Caco-2 (cell line): ENCODE results near the gene CAMK1D. TPM values are rescaled to one million over a fixed set of nuclear protein-coding genes. Genes with fewer than 3 reads are reported as not detected.
"Not testable (repeated sequence)": the region's sequence is repeated elsewhere in the genome, so short reads cannot be mapped to it uniquely, and the experiment has no call there.

Source experiments
- BruUV-seq: library from RNA; stranded (reverse); fragments of 400-500 nt; replicated peaks from 2 replicates; lab custom pipeline; 2021; lab: Mats Ljungman, UMichigan
- CTCF ChIA-PET: fragments of 300-600 bp; sonication (Branson Sonifier 250); formaldehyde crosslinking; loops from one replicate; lab custom pipeline; 2022; ENCODE audit warnings: antibody characterized with exemption; lab: Charles Lee
- POLR2A ChIA-PET: fragments of 300-600 bp; sonication (Branson Sonifier 250); formaldehyde crosslinking; loops from one replicate; lab custom pipeline; 2022; ENCODE audit warnings: antibody characterized with exemption; lab: Charles Lee
- DNase-seq, 2 experiments: peaks; one replicate each; pipeline versions ENCODE4 v3.0.0 to v3.0.0-alpha.2; 2020 to 2022
- H3K27me3 ChIP-seq: replicated peaks from 2 replicates; pipeline ENCODE4 v1.6.0; 2011; ENCODE audit warnings: low read length; ENCODE audit not compliant: control insufficient read depth, insufficient read depth
- H3K36me3 ChIP-seq: 2 replicates; pipeline ENCODE4 v1.5.1; 2011; ENCODE audit warnings: low read length; ENCODE audit not compliant: control insufficient read depth, insufficient read depth
- H3K4me1 ChIP-seq: fragments of 250-450 bp; sonication (Bioruptor Pico); 2 replicates; pipeline ENCODE4 v1.5.1; 2020; ENCODE audit warnings: mild to moderate bottlenecking
- H3K4me3 ChIP-seq: 2 replicates; pipeline ENCODE4 v1.5.1; 2011; ENCODE audit warnings: low read depth, mild to moderate bottlenecking, control low read depth, low read length
- H3K9me3 ChIP-seq: fragments of 250-450 bp; sonication (Bioruptor Pico); 2 replicates; pipeline ENCODE4 v1.5.1; 2020; ENCODE audit warnings: mild to moderate bottlenecking, moderate library complexity
- H3K27ac Mint-ChIP-seq: one replicate; pipeline ENCODE4 v1.8.0; 2022; ENCODE audit warnings: mixed read lengths; ENCODE audit not compliant: unreplicated experiment
- H3K27me3 Mint-ChIP-seq: one replicate; pipeline ENCODE4 v1.8.0; 2022; ENCODE audit warnings: mixed read lengths; ENCODE audit not compliant: insufficient read depth, unreplicated experiment
- H3K36me3 Mint-ChIP-seq: one replicate; pipeline ENCODE4 v1.8.0; 2022; ENCODE audit warnings: mild to moderate bottlenecking, mixed read lengths; ENCODE audit not compliant: insufficient read depth, unreplicated experiment
- H3K4me1 Mint-ChIP-seq: one replicate; pipeline ENCODE4 v1.8.0; 2022; ENCODE audit warnings: low read depth, mixed read lengths; ENCODE audit not compliant: unreplicated experiment
- H3K4me3 Mint-ChIP-seq: one replicate; pipeline ENCODE4 v1.8.0; 2022; ENCODE audit warnings: mild to moderate bottlenecking, moderate library complexity, mixed read lengths; ENCODE audit not compliant: unreplicated experiment
- H3K9me3 Mint-ChIP-seq: one replicate; pipeline ENCODE4 v1.8.0; 2022; ENCODE audit warnings: mixed read lengths; ENCODE audit not compliant: unreplicated experiment
- intact Hi-C: fragments of 100-400 bp; cut with micrococcal nuclease; formaldehyde crosslinking; loops from one replicate; pipeline ENCODE4 v1.10.0; 2022; ENCODE audit not compliant: unreplicated experiment
- total RNA-seq: library from RNA; stranded (reverse); gene quantifications from 2 replicates; pipeline ENCODE4 v1.2.3, GENCODE V29; 2022
- TF ChIP-seq, protein P1 (sequence below), 2 experiments: fragments of 200-600 bp in 1 of 2; IDR thresholded peaks; 1 replicate in 1 of 2; 2 replicates in 1 of 2; pipeline versions ENCODE4 v1.5.1 to v1.8.0; 2011 to 2022; ENCODE audit warnings: antibody characterized with exemption in 1 of 2, control low read depth in 1 of 2, inconsistent platforms in 1 of 2, low read depth in 1 of 2, low read length in 1 of 2, mild to moderate bottlenecking in 1 of 2, moderate library complexity in 1 of 2; ENCODE audit not compliant: insufficient read depth in 1 of 2, severe bottlenecking in 1 of 2, unreplicated experiment in 1 of 2

The CAMK1D gene
- total RNA-seq, 1 experiment from 2014 or later = 10.9 TPM

DNA sequence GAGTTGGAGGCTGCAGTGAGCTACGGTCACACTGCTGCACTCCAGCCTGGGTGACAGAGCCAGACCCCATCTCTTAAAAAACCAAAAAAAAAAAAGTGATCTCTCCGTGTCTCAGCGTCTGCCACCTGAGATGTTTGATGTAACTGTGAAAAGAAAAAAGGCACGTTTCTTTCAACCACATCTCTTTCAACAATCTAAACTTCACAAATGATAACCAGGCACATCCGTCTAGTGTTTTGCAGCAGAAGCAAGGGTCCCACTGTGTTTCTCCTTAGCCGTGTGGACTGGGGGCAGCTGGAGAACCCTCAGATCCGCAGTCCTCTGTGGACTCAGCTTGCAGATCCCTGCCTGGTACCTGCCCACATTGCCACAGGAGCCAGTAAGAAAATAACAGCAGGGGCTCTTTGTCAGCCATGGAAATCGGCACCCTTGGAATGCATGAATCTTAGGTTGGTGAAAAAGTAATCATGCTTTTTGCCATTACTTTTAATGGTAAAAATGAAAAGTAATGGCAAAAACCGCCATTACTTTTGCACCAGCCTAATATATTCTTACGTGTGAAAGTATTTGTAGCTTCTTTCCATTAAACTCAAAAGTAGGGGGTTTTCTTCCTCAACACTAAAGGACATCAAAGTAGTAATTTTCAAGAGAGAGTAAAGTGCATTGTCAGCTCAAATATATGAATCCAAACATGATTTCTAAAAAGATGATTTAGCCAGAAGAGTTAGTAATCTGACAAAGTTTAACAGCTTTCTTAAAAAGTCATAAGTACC lies 375.6 kb downstream of the CAMK1D start:
- no peak overlapping the region for H3K4me3 ChIP-seq
- H3K4me3 Mint-ChIP-seq = no peak overlapping the region
- peaks cover 48% of the 10 kb centered on the region for H3K4me1 ChIP-seq
- intact Hi-C loops = loop anchor here (5.0 kb wide), 1 partner anchor 252 kb away; no protein-coding TSS in a partner anchor
- BruUV-seq = no TSS peak
- H3K27me3 ChIP-seq = no peaks in the 10 kb centered on the region
- H3K9me3 ChIP-seq = no peaks in the 10 kb centered on the region
- peaks cover 9% of the 10 kb centered on the region for H3K9me3 Mint-ChIP-seq
- ChIA-PET POLR2A (no interaction called here), CTCF (interaction anchor here (0.6 kb wide), 1 partner anchor 210 kb away, joined by 3 read pairs; no protein-coding TSS in a partner anchor)
- H3K36me3 ChIP-seq = no peaks in the 10 kb centered on the region
- peaks cover 17% of the 10 kb centered on the region for H3K36me3 Mint-ChIP-seq
- no peaks in the 10 kb centered on the region for H3K27me3 Mint-ChIP-seq
- H3K27ac Mint-ChIP-seq = peak overlapping the region; percentile 3
- TF ChIP-seq, protein P1, sequence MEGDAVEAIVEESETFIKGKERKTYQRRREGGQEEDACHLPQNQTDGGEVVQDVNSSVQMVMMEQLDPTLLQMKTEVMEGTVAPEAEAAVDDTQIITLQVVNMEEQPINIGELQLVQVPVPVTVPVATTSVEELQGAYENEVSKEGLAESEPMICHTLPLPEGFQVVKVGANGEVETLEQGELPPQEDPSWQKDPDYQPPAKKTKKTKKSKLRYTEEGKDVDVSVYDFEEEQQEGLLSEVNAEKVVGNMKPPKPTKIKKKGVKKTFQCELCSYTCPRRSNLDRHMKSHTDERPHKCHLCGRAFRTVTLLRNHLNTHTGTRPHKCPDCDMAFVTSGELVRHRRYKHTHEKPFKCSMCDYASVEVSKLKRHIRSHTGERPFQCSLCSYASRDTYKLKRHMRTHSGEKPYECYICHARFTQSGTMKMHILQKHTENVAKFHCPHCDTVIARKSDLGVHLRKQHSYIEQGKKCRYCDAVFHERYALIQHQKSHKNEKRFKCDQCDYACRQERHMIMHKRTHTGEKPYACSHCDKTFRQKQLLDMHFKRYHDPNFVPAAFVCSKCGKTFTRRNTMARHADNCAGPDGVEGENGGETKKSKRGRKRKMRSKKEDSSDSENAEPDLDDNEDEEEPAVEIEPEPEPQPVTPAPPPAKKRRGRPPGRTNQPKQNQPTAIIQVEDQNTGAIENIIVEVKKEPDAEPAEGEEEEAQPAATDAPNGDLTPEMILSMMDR (IDR thresholded peaks at IDR 0.05; ENCODE audit: insufficient read depth in 1 of 2, low read depth in 1 of 2, low read length in 1 of 2, severe bottlenecking in 1 of 2, unreplicated experiment in 1 of 2) = no peak
- peaks cover 22% of the 10 kb centered on the region for H3K4me1 Mint-ChIP-seq
- DNase-seq = no peak

DNA sequence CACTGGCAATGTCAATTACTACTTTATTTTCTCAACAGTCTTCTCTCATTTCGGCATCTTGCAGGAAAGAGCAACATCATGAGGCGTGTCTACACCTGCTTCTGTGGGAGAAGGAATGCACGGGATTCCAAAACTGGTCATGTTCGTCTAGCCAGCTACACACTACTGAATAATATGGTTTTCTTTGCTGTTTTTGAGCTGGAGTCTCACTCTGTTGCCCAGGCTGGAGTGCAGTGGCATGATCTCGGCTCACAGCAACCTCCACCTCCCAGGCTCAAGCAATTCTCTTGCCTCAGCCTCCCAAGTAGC lies 376.2 kb downstream of the CAMK1D start:
- H3K27ac Mint-ChIP-seq = peak overlapping the region; percentile 3
- H3K9me3 Mint-ChIP-seq = not testable (repeated sequence)
- peaks cover 12% of the 10 kb centered on the region for H3K36me3 Mint-ChIP-seq

DNA sequence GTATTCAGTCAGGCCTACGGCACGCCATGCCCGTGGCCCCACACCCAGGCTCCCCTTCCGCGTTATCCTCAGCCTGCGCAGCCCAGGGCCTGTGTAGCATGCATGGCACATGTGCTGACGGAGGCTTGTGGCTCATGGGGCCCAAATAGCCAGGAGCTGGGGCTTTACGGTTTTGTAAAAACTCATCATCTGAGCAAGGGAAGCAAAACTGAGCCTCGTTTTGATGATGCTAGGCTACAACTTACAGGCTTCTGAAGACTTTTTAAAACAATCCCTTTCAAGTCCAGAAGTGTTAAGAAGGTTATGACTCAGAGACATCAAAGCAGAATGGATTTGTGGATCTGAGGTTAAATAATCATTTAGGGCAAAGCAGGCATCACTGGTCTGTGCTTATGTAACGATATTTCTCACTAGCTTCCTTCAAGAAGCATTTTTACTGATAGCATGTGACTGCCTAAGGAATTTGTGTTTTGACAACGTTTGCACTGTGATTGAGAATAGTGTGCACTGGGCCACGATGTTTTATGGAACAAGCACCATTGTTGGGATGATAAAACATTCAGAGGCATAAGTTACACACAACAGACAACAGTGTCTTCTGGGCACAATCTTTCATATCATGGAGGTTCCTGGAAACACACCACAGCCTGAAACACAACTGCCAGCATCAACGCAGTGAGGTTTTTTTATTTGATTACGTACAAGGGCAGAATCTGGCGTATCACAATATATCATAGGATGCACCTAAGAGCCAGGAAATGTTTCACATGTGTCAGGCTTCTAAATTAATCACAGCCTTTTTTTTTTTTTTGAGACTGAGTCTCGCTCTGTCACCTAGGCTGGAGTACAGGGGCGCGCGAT lies 377.9 kb downstream of the CAMK1D start:
- no peaks in the 10 kb centered on the region for H3K36me3 ChIP-seq
- H3K4me1 Mint-ChIP-seq = peaks cover 7% of the 10 kb centered on the region
- no peak overlapping the region for H3K4me3 Mint-ChIP-seq
- peaks cover 29% of the 10 kb centered on the region for H3K4me1 ChIP-seq
- peaks cover 9% of the 10 kb centered on the region for H3K9me3 Mint-ChIP-seq
- TF ChIP-seq, protein P1 (IDR thresholded peaks at IDR 0.05; ENCODE audit: insufficient read depth in 1 of 2, low read depth in 1 of 2, low read length in 1 of 2, severe bottlenecking in 1 of 2, unreplicated experiment in 1 of 2) = no peak
- ChIA-PET CTCF (interaction anchor here (0.6 kb wide), 2 partner anchors 57 to 472 kb away, joined by 3 to 4 read pairs; no protein-coding TSS in a partner anchor), POLR2A (interaction anchor here (1.2 kb wide), 1 partner anchor 23 kb away, joined by 6 read pairs; no protein-coding TSS in a partner anchor)
- no peaks in the 10 kb centered on the region for H3K36me3 Mint-ChIP-seq
- intact Hi-C loops = no loop called here
- H3K27me3 Mint-ChIP-seq = no peaks in the 10 kb centered on the region
- H3K27me3 ChIP-seq = no peaks in the 10 kb centered on the region
- H3K9me3 ChIP-seq = no peaks in the 10 kb centered on the region
- BruUV-seq = no TSS peak
- no peak overlapping the region for H3K27ac Mint-ChIP-seq
- no peak overlapping the region for H3K4me3 ChIP-seq
- peak in 1 of 2 experiments; percentile 35 for DNase-seq

More for the DNA sequence above, 376.2 kb downstream of the CAMK1D start:
- H3K36me3 ChIP-seq, H3K4me3 ChIP-seq, H3K27me3 ChIP-seq, H3K27me3 Mint-ChIP-seq, POLR2A ChIA-PET, intact Hi-C loops, BruUV-seq, DNase-seq, H3K9me3 ChIP-seq, H3K4me3 Mint-ChIP-seq: not testable (repeated sequence)
- CTCF ChIA-PET = interaction anchor here (0.6 kb wide), 1 partner anchor 209 kb away, joined by 3 read pairs; no protein-coding TSS in a partner anchor
- H3K4me1 ChIP-seq = peaks cover 44% of the 10 kb centered on the region
- H3K4me1 Mint-ChIP-seq = peaks cover 17% of the 10 kb centered on the region
